CD4-positive, alpha-beta T cell (primary cell): Measurements from ENCODE around the gene UBAC2. TPM values are rescaled to one million over a fixed set of nuclear protein-coding genes. Genes with fewer than 3 reads are reported as not detected.

ENCODE experiments used
- ATAC-seq: fragments of 200-7000 bp; cut with Tn5 transposase; one replicate; pipeline ENCODE4 v1.10.0; 2022; ENCODE audit warnings: mild to moderate bottlenecking; ENCODE audit not compliant: poor library complexity
- CTCF ChIA-PET: fragments of 350-600 bp; sonication (Branson Sonifier 250); formaldehyde crosslinking; loops from one replicate; lab custom pipeline; 2021; ENCODE audit warnings: antibody characterized with exemption, inconsistent platforms; lab: Charles Lee
- POLR2A ChIA-PET: fragments of 350-600 bp; sonication (Branson Sonifier 250); formaldehyde crosslinking; loops from one replicate; lab custom pipeline; 2021; ENCODE audit warnings: antibody characterized with exemption, inconsistent platforms; lab: Charles Lee
- DNase-seq, 14 experiments: peaks; one replicate each; pipeline ENCODE4 v3.0.0-alpha.2; 2013 to 2020; ENCODE audit warnings: mixed read lengths in 2 of 14
- H3K27ac ChIP-seq, 2 donors: one replicate each; pipeline versions ENCODE4 v1.5.1 to v1.7.0; 2013; ENCODE audit warnings: low read length in 2 of 2, low read depth in 1 of 2, mild to moderate bottlenecking in 1 of 2
- H3K27me3 ChIP-seq, 2 experiments: 1 replicate in 1 of 2; 2 replicates in 1 of 2; pipeline versions ENCODE4 v1.6.1 to v1.7.0; 2013; ENCODE audit warnings: low read length in 2 of 2, control low read depth in 1 of 2, mild to moderate bottlenecking in 1 of 2, moderate library complexity in 1 of 2; ENCODE audit not compliant: insufficient read depth in 2 of 2, control insufficient read depth in 1 of 2
- H3K36me3 ChIP-seq: one replicate; pipeline ENCODE4 v1.6.1; 2013; ENCODE audit warnings: low read length, control low read depth; ENCODE audit not compliant: insufficient read depth
- H3K4me1 ChIP-seq: one replicate; pipeline ENCODE4 v1.6.1; 2013; ENCODE audit warnings: low read length, control low read depth; ENCODE audit not compliant: insufficient read depth
- H3K4me3 ChIP-seq: one replicate; pipeline ENCODE4 v1.5.1; 2013; ENCODE audit warnings: mild to moderate bottlenecking, low read length, moderate library complexity
- H3K9me3 ChIP-seq, 2 experiments: 1 replicate in 1 of 2; 2 replicates in 1 of 2; pipeline versions ENCODE4 v1.6.1 to v1.7.0; 2013; ENCODE audit warnings: low read length in 2 of 2, mild to moderate bottlenecking in 2 of 2, control low read depth in 1 of 2, moderate library complexity in 1 of 2; ENCODE audit not compliant: control insufficient read depth in 1 of 2, insufficient read depth in 1 of 2
- H3K27ac Mint-ChIP-seq: one replicate; pipeline ENCODE4 v1.8.0; 2020; ENCODE audit warnings: mixed read lengths
- H3K27me3 Mint-ChIP-seq: one replicate; pipeline ENCODE4 v1.8.0; 2021; ENCODE audit warnings: mixed read lengths
- H3K36me3 Mint-ChIP-seq: one replicate; pipeline ENCODE4 v1.8.0; 2021; ENCODE audit warnings: low read depth, mixed read lengths
- H3K4me1 Mint-ChIP-seq: one replicate; pipeline ENCODE4 v1.8.0; 2021; ENCODE audit warnings: low read depth, mixed read lengths
- H3K4me3 Mint-ChIP-seq: one replicate; pipeline ENCODE4 v1.8.0; 2020; ENCODE audit warnings: mild to moderate bottlenecking, mixed read lengths
- H3K9me3 Mint-ChIP-seq: one replicate; pipeline ENCODE4 v1.8.0; 2020; ENCODE audit warnings: mixed read lengths
- intact Hi-C, 2 experiments: fragments of 100-400 bp; cut with DNase I in 1 of 2; cut with micrococcal nuclease in 1 of 2; formaldehyde crosslinking; loops; one replicate each; pipeline versions ENCODE4 v1.15.1 to v1.9.0; 2023 to 2025; cut with DNase I, micrococcal nuclease
- total RNA-seq, 174 experiments: library from RNA in 2 of 174; stranded (reverse) in 2 of 174; gene quantifications; one replicate each; pipeline ENCODE4 v1.2.3 and lab custom pipeline; 2021 to 2026
- TF ChIP-seq, protein P1 (sequence below): fragments of 200-600 bp; IDR thresholded peaks from one replicate; pipeline ENCODE4 v1.8.0; 2022; ENCODE audit warnings: antibody characterized with exemption, mild to moderate bottlenecking

Gene UBAC2
- total RNA-seq, 2 experiments from 2014 or later, result 59.8 to 67.4 TPM

DNA sequence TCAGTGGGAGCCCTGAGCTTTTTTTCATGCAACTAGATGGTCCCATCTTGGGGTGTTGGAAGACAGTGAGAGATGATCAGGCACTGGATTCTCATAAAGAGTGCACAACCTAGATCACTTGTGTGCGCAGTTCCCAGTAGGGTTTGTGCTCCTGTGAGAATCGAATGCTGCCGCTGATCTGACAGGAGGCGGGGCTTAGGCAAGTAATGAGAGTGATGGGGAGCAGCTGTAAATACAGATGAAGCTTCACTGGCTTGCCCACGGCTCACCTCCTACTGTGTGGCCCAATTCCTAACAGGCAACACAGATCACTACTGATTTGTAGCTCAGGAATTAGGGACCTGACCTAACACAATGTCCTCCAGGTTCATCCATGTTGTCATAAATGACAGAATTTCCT, 43.6 kb upstream of the UBAC2 start:
- Mint-ChIP-seq H3K9me3 (no peaks in the 10 kb centered on the region), H3K27me3 (no peaks in the 10 kb centered on the region), H3K36me3 (no peaks in the 10 kb centered on the region), H3K4me3 (no peak overlapping the region), H3K27ac (no peak overlapping the region), H3K4me1 (no peaks in the 10 kb centered on the region)
- Histone ChIP-seq H3K4me1 (no peaks in the 10 kb centered on the region), H3K36me3 (no peaks in the 10 kb centered on the region), H3K4me3 (no peak overlapping the region), H3K27me3 (peaks cover 0 to 2% of the 10 kb centered on the region in 2 experiments), H3K27ac (no peak overlapping the region), H3K9me3 (no peaks in the 10 kb centered on the region)
- intact Hi-C loops, result loop anchor here in 1 of 2 experiments (5.0 kb wide), 1 partner anchor 55 kb away; no protein-coding TSS in a partner anchor
- ChIA-PET CTCF (no interaction called here), POLR2A (no interaction called here)
- TF ChIP-seq, protein P1, sequence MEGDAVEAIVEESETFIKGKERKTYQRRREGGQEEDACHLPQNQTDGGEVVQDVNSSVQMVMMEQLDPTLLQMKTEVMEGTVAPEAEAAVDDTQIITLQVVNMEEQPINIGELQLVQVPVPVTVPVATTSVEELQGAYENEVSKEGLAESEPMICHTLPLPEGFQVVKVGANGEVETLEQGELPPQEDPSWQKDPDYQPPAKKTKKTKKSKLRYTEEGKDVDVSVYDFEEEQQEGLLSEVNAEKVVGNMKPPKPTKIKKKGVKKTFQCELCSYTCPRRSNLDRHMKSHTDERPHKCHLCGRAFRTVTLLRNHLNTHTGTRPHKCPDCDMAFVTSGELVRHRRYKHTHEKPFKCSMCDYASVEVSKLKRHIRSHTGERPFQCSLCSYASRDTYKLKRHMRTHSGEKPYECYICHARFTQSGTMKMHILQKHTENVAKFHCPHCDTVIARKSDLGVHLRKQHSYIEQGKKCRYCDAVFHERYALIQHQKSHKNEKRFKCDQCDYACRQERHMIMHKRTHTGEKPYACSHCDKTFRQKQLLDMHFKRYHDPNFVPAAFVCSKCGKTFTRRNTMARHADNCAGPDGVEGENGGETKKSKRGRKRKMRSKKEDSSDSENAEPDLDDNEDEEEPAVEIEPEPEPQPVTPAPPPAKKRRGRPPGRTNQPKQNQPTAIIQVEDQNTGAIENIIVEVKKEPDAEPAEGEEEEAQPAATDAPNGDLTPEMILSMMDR, result no peak
- DNase-seq (no peak), ATAC-seq (no peak)

DNA sequence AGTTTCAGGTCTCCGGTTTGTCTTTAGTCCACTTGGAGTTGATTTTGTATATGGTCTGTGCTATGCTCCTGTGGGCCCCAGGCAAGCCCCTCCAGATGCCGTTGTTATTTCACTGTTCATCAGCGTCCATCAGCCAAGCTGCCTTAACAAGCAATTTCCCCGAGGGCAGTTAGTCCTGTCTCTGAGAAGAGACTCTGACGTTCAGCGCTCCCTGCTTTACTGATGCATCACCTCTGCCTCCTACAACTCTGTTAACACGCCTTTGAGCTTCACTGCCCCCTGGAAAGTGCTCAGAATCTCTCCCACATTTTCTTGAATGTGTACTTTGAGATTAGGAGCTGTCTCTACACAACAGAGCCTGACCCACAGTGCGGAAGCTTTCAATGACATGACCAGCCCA, 41.8 kb upstream of the UBAC2 start:
- Mint-ChIP-seq H3K27me3 (no peaks in the 10 kb centered on the region), H3K36me3 (no peaks in the 10 kb centered on the region), H3K9me3 (no peaks in the 10 kb centered on the region), H3K4me1 (no peaks in the 10 kb centered on the region), H3K4me3 (no peak overlapping the region), H3K27ac (no peak overlapping the region)
- ATAC-seq (no peak), DNase-seq (no peak)
- POLR2A ChIA-PET, result no interaction called here
- TF ChIP-seq, protein P1, result no peak
- H3K4me3 ChIP-seq, result no peak overlapping the region
- CTCF ChIA-PET, result no interaction called here
- no peaks in the 10 kb centered on the region for H3K4me1 ChIP-seq
- H3K27me3 ChIP-seq, result peaks cover 0 to 2% of the 10 kb centered on the region in 2 experiments
- no peaks in the 10 kb centered on the region for H3K36me3 ChIP-seq
- H3K9me3 ChIP-seq, result no peaks in the 10 kb centered on the region
- no peak overlapping the region for H3K27ac ChIP-seq
- intact Hi-C loops, result loop anchor here in 1 of 2 experiments (5.0 kb wide), 1 partner anchor 57 kb away; no protein-coding TSS in a partner anchor

DNA sequence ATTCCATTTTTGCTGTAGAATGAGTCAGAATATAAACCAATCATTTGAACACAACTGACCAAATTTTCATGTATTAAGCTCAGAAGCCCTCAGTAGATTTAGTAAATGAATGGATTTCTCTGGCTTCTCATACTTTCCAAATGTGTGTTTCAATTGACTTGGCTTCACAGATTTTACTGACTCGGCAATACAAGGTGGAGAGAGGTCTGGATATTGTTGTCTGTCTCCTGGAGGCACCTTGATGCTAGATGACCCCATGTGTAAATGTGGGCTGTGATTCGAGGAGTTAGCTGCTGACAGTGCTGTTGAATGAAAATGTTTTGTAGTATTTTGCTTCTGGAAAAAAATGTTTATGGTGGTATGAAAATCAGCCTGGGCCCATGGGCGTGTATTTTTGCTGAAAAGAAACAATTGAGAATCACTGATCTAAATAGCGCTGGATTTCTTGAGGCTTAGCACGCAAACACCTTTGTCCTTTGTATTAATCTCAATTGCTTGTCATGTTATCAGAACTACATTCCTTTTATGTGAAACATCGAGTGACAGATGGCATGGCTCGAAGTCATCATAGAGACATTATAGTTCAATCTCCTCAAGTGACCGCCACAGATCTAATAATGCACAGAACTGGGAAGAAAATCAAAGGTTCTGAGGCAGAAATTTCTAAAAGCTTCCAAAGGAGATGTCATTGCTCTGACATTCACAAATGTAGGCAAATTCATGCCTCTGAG, 41.2 kb upstream of the UBAC2 start:
- no peak for DNase-seq
- H3K4me1 Mint-ChIP-seq, result no peaks in the 10 kb centered on the region
- H3K36me3 Mint-ChIP-seq, result no peaks in the 10 kb centered on the region
- ATAC-seq, result no peak
- intact Hi-C loops, result loop anchor here in 1 of 2 experiments (5.0 kb wide), 1 partner anchor 57 kb away; no protein-coding TSS in a partner anchor
- no peaks in the 10 kb centered on the region for H3K4me1 ChIP-seq
- no peak overlapping the region for H3K27ac Mint-ChIP-seq
- H3K27me3 Mint-ChIP-seq, result no peaks in the 10 kb centered on the region
- no peak overlapping the region for H3K27ac ChIP-seq
- peaks cover 0 to 2% of the 10 kb centered on the region in 2 experiments for H3K27me3 ChIP-seq
- peaks cover under 1% of the 10 kb centered on the region for H3K9me3 Mint-ChIP-seq
- no peaks in the 10 kb centered on the region for H3K9me3 ChIP-seq
- no peak overlapping the region for H3K4me3 ChIP-seq
- POLR2A ChIA-PET, result no interaction called here
- no peak overlapping the region for H3K4me3 Mint-ChIP-seq
- no peaks in the 10 kb centered on the region for H3K36me3 ChIP-seq
- TF ChIP-seq, protein P1, result no peak
- CTCF ChIA-PET, result no interaction called here
